Measurements from ENCODE around the gene CDKAL1.

CDKAL1 gene

DNA sequence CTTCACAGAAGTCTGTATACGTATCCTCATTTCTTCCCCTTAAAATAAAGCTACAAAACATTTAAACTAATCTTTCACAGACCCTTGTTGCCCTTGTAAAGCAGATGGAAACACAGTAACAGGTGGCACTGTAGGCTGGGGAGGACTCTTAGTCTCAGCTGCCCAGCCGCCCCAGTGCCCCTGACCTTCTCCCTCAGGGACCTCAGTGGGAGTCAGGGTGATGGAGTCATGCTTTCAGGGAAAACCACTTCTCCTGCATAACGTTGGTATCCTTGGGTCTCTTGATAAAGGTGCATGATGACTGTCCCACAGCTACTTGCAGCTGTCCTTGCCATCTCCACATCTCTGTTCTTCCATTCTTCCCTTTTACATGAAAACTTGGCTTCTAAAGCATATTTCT is 198.6 kb downstream of the CDKAL1 start:
- no peak for DNase-seq (ENCODE audit: low spot score)
- TF ChIP-seq, protein P1, sequence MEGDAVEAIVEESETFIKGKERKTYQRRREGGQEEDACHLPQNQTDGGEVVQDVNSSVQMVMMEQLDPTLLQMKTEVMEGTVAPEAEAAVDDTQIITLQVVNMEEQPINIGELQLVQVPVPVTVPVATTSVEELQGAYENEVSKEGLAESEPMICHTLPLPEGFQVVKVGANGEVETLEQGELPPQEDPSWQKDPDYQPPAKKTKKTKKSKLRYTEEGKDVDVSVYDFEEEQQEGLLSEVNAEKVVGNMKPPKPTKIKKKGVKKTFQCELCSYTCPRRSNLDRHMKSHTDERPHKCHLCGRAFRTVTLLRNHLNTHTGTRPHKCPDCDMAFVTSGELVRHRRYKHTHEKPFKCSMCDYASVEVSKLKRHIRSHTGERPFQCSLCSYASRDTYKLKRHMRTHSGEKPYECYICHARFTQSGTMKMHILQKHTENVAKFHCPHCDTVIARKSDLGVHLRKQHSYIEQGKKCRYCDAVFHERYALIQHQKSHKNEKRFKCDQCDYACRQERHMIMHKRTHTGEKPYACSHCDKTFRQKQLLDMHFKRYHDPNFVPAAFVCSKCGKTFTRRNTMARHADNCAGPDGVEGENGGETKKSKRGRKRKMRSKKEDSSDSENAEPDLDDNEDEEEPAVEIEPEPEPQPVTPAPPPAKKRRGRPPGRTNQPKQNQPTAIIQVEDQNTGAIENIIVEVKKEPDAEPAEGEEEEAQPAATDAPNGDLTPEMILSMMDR (IDR thresholded peaks at IDR 0.05; ENCODE audit: extremely low read depth, insufficient read depth, missing control alignments): no peak
- in situ Hi-C loops (cut with MboI; ENCODE audit: low pct_unique_long_range_greater_than_20kb, low sequenced_read_pairs, unreplicated experiment): no loop called here

DNA sequence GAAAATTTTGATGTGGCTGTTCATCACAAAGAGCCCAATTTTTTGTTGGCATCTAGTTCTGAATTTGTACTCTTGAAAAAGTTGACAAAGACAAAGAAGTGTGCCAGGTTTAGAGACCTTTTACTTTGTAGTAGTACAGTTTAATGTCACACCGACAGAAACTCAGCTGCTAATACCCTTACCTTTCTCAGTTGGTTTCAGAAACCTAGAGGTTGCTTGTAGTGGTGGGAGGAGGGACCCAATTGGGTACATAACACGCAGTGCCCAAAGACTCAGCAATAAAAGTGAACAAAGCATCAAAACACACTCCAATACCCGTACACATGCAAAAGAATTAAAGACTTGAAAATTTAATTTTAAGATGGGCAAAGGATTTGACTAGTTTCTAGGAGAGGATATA is 203.7 kb downstream of the CDKAL1 start:
- in situ Hi-C loops (cut with MboI; ENCODE audit: low pct_unique_long_range_greater_than_20kb, low sequenced_read_pairs, unreplicated experiment): no loop called here
- TF ChIP-seq, protein P1 (IDR thresholded peaks at IDR 0.05; ENCODE audit: extremely low read depth, insufficient read depth, missing control alignments): no peak
- DNase-seq (ENCODE audit: low spot score): no peak

DNA sequence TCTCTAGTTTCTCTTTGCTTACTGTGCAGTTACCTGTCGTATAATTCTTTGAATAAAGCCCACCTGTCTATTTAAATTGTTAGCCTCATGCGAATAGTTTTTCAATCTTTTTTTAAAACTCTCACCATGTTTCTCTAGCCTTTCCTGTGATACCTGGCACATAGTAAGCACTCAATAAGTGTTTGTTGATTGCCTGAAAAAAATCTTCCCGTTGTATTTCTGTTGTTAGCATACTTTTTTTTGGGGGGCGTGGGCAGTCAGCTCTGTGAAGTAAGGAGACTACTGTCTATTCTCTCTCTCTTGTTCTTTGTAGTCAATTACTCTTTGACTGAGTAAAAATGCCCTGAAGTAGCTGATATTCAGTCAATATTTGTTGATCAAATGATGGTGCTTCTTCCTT is 205.8 kb downstream of the CDKAL1 start:
- DNase-seq (ENCODE audit: low spot score): no peak
- TF ChIP-seq, protein P1 (IDR thresholded peaks at IDR 0.05; ENCODE audit: extremely low read depth, insufficient read depth, missing control alignments): no peak
- in situ Hi-C loops (cut with MboI; ENCODE audit: low pct_unique_long_range_greater_than_20kb, low sequenced_read_pairs, unreplicated experiment): no loop called here

DNA sequence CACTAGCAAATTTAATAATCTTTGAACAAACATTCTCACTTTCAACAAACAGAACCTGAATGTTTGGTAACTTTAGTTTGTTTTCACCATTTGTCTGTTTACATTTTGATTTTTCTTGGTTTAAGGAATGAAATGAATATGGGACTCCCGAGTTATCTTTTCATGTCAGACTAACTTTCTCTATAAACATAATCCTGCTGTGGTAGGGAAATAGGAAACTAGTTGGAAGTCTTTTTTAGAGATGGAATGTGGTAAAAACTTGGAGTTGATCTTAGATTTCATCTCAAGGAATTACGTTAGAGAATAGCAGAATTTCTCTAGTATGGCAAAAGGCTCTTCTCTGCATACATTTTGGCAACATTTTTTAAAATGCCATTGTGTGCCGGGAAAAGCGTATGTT is 206.5 kb downstream of the CDKAL1 start:
- TF ChIP-seq, protein P1 (IDR thresholded peaks at IDR 0.05; ENCODE audit: extremely low read depth, insufficient read depth, missing control alignments): no peak
- in situ Hi-C loops (cut with MboI; ENCODE audit: low pct_unique_long_range_greater_than_20kb, low sequenced_read_pairs, unreplicated experiment): no loop called here
- DNase-seq (ENCODE audit: low spot score): no peak

DNA sequence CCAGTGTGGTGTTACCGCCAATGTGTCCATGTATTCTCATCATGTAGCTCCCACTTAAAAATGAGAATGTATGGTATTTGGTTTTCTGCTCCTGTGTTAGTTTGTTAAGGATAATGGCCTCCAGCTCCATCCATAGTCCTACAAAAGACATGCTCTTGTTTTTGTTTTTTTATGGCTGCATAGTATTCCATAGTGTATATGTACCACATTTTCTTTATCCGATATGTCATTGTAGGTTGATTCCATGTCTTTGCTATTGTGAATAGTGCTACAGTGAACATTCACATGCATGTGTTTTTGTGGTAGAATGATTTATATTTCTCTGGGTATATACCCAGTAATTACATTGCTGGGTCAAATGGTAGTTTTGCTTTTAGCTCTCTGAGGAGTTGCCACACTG is 207.2 kb downstream of the CDKAL1 start:
- in situ Hi-C loops (cut with MboI; ENCODE audit: low pct_unique_long_range_greater_than_20kb, low sequenced_read_pairs, unreplicated experiment): no loop called here
- TF ChIP-seq, protein P1 (IDR thresholded peaks at IDR 0.05; ENCODE audit: extremely low read depth, insufficient read depth, missing control alignments): no peak
- DNase-seq (ENCODE audit: low spot score): no peak

DNA sequence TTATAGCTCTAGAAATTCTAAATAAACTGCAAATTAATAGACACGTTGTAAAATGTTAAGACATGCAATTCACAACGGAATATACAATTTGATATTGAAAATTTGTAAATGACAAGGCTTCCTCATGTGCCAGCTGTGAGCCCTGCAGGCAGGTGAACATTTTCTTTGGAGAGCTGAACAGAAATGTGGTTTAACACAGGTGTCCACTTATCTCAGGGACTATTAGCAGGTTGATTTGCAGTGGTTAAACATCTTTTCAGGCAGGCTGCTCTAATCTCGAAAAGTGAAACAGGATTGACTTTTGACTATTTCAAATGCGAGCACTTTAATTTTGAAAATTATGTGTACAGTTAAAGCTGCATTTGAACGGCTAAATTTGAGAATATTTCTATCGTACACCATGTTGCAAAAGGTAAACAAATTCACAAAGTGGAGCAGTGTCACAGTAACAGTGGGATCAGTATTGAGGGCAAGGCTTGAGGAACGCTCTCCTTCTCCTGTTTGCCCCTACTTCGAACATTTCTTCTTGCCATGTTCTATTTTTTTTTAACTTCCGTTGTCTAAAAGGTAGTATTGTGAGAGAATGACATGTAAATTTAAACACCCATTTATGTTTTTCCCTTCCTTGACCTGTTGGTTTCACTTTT is 210.8 kb downstream of the CDKAL1 start:
- TF ChIP-seq, protein P1 (IDR thresholded peaks at IDR 0.05; ENCODE audit: extremely low read depth, insufficient read depth, missing control alignments): no peak
- in situ Hi-C loops (cut with MboI; ENCODE audit: low pct_unique_long_range_greater_than_20kb, low sequenced_read_pairs, unreplicated experiment): no loop called here
- DNase-seq (ENCODE audit: low spot score): no peak
